NCI-H2171 treated with DMSO at 0.1 percent for 48 hours (cell line): ENCODE results near the gene SNRNP200.
A peak's percentile ranks its signal among the peaks of the same experiment; 100 is the strongest.

Experiments
- DNase-seq: peaks from one replicate; lab custom pipeline; 2025; lab: John Stamatoyannopoulos, UW

SNRNP200 gene

DNA sequence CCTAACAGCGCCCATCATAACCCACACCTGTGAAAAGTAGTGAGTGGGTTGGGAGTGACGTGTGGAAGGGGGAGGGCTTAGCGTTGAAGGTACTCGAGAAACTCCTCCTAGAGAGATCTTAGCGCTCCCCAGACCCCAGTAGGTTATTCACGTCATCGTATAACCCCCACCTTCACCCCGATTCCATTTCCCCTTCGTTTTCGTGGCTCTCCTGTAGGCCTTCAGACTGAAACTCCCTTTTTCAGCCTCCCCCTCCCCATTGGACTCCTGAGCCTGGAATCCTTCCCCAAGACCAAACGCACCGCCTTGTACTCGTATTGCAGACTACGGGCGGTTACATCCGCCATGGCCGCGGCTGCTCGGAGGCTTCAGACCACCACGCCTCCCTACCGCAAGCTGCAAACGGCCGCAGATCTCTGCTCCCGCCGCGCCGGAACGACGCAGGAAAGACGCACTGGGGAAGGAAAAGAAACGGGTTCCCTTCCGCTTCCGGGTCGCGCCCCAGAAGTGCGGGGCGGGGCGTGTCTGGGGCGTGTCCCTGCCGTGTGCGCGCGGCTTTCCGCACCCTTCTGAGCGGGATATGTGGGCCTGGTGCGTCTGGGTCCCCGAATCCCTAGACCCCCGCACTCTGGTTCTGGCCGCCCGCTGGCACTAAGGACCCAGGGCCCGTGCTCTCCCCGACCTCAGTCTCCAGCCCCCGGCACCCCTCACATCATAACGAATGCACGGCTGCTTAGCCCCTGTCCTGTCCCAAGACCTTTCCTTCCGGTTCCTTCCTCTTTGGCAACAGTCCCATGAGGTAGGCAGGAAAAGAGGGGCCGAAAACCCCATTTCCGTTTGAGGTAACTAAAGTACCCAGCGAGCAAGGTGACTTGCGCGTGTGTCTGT lies at the start of gene SNRNP200:
SNRNP200 (minus strand) TSS at position 456 of the 888 bp plus-strand sequence; CDS start at position 347, 109 bp downstream.
- peak; percentile 95 for DNase-seq

DNA sequence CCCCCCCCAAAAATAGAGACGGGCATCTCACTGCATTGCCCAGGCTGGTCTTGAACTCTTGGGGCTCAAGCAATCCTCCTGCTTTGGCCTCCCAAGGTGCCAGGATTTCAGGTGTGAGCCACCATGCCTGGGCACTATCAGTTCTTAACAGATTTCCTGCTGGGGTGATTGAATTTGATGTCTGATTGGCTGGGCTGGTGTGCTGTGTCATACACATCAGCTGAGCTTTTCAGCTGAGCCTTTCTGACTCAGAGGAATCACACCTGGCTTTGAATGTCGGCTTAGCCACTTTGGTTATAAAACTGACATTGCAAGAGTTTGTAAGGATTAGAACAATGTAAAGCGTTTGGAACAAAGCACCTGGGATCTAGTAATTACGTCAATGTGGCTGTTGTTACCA lies 49.1 kb upstream of the SNRNP200 start:
- no peak for DNase-seq

DNA sequence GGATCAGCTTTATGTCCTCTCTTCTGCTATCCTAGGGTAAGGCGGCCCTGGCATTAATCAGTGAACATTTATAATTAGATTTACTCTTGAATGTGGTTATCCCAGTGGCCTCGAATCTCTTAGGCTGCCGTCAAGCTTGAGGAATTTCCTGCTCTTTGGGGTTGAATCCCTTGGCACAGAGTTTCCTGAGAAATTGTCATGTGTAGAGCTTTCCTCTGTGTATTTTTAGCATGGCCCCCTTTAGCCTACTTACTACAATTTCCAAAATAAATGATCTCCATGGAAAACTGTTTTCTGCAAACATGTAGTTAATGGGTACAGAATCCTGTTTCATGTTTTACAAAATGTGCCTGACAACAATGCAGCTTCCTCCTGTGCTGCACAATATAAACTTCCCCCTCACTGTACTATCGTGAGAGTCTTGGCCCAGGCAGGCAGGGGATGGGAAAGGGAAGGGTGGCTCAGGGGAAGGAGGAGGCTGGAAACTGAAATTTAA lies 48.3 kb upstream of the SNRNP200 start:
- DNase-seq, result no peak

DNA sequence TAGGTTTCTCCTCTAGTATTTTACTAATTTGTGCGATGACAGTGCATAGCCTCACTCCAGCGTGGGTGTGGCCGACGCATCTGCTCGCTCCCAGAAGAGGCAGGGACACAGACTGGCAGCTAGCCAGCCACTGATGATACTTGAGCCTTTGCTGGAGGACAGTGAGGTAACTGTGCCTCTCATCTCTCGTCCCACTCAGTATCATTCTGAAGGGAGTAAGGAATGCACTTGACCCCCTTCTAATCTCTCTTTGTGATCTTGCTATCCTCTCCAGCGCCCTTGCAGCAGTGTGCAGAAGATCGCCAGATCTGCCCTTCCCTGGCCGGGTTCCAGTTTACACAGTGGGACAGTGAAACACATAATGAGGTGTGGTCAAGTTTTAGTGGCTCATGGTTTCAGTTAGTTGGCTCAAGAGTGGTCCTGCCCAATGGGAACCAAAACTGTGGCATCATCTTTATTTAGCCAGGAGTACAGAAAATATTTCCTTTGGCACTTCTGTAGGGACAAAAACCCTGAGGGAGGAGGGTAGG lies 47.8 kb upstream of the SNRNP200 start:
- peak; percentile 67 for DNase-seq

DNA sequence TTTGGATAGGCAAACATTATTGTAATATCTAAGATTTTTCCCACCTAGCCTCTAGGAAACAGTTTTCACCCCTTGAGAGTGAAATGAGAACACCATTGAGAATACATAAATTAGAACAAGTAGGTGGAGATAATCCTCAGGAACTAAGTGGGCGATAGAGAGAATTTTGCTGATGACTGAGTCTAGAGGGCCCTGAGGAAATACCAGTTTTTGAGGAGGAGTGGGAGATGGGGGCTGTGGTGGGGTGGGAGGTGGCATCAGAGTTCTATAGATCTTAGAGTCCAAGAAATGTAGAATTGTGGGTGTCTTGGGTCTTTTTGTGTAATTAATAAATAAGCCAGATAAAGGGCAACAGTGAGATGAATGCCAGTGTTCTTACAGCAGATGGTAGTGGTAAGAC lies 42.0 kb upstream of the SNRNP200 start:
- DNase-seq, result no peak

DNA sequence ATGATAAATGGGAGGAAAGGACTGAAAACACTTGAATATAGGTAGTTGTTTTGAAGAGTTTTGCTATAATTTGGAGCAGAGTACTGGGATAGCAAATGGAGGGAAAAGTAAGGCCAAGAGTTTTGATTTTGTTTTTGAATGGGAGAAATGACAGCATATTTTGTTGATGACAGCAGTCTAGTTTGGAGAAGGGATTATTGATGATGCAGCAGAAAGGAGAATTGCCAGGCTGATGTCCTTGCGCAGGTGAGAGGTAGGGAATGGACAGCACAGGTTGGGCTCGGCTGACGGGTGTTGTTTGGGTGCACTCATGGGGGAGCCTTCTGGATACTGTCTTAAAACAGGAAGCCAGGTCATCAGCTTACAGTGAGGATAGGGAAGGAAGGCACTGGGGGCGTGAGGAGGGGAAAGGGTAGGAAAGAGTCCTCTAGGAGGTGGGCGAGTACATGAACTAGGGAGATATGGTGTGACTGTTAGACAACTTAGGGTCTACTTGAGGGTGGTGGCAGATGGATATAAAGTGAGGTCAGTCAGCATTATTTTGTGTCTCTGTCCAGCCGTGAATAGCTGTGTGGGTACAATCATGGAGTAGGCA lies 40.6 kb upstream of the SNRNP200 start:
- DNase-seq, result no peak

DNA sequence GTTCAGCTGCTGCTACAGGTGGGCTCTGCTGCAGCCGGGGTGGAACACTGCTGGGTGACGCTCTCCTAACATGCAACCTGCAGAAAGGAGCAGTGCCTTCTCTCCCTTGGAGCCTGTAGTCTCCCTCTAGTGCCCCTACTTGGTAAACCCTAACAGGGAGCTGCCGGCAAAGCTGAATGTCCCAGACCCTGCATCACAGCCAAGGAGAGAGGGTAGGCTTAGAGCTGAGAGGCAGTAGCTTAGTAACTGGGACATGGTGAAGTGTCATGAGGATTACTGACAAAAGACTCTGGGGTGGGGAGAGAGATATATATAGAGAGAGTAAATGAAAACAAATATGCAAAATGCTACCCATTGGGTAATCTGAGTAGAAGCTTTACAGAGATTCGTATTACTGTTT lies 40.1 kb upstream of the SNRNP200 start:
- no peak for DNase-seq

DNA sequence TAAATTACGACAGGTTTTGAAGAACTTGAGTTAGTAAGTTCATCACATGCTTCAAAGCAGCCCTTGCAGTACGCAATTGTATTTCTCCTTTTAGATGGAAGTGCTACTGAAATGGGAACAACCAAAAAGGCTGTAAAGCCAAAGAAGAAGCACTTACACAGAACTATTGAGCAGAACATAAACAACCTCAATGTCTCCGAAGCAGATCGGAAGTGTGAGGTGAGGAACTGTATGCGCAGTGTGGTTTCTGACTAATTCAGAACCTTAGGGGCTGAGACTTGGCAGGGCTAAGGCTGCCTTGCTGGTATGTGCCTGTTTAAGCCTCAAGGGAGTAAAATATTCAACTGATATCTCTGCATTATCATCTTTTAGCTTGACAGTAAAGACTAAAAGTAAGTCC lies 38.7 kb upstream of the SNRNP200 start:
- no peak for DNase-seq

DNA sequence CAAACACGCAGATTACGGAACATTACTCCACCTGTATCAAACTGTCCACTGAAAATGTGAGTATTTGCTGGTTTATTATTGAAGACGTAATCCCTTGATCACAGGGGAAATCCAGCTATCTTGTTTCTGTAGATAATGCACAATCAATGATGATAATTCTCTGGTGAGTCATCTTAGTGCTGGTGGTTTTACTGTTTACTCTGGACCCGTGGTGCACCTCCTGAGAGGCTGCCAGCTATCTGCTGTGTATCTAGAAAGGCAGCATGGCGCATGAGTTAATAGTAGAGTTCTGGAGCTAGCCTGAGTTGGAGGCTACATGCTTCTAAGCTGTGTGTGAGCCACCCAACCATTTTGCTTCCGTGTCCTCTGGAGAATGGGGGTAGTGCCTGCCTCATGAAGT lies 36.7 kb upstream of the SNRNP200 start:
- DNase-seq, result no peak

DNA sequence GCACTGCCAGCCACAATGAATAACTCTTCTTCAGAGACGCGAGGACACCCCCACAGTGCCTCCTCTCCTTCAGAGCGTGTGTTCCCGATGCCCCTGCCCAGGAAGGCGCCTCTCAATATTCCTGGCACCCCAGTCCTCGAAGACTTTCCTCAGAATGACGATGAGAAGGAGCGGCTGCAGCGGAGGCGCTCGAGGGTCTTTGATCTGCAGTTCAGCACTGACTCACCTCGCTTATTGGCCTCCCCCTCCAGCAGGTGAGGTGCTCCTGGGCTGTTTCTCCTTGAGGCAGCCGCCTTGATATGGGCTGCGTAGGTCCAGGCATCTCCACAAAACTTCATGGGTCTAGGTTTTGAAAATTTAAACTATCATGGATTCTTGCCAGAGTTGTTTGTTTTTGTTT lies 36.3 kb upstream of the SNRNP200 start:
- no peak for DNase-seq

DNA sequence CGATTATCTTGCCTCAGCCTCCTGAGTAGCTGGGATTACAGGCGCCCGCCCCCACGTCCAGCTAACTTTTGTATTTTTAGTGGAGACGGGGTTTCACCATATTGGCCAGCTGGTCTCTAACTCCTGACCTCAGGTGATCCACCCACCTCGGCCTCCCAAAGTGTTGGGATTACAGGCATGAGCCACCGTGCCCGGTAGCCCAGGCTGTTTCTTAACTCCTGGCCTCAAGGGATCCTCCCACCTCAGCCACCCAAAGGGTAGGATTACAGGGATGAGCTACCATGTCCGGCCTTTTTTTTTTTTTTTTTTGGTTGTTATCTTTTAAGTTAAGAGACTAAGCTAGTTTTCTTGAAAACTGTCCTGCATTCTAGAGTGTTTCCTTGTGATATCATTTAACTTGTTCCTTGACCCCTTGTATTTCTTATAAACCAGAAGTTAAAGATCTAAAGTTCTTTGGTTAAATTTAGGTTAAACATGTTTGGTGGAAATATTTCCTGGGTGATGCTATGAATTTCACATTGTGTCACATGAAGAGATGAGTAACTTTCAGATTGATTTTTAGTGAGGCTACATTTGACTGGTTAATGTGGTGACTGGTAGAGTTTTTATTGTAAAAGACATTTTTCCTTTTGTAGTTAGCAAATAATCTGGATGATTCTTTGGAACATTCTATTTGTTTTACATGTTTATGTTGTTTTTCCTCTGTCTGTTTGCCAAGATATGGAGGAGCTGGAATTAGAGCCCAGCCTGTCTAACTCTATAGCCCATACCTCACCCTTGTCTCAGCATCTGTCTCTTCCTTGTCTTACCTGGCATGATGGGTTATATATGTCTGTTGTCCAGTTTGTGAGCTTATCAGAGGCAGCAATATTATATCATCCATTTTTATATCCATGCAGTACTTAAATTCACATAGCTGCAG lies 35.4 kb upstream of the SNRNP200 start:
- DNase-seq, result no peak

DNA sequence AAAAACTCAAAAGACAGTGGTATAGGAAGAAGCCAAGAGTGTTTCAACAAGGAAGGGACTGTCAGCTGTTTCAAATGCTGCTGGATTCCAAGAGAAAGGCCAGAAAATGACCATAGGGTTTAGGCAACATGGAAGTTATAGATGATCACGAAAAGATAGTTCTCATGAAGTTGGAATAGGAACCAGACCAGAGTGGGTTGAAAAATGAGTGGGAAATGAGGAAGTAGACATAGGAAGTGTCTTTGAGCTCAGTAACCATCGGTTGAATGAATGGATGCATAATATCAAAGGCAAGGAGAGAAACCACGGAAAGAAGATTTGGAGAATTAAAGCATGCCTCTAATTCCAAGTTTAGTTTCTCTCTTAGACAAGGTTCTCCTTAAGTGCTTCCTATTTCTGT lies 31.5 kb upstream of the SNRNP200 start:
- no peak for DNase-seq

DNA sequence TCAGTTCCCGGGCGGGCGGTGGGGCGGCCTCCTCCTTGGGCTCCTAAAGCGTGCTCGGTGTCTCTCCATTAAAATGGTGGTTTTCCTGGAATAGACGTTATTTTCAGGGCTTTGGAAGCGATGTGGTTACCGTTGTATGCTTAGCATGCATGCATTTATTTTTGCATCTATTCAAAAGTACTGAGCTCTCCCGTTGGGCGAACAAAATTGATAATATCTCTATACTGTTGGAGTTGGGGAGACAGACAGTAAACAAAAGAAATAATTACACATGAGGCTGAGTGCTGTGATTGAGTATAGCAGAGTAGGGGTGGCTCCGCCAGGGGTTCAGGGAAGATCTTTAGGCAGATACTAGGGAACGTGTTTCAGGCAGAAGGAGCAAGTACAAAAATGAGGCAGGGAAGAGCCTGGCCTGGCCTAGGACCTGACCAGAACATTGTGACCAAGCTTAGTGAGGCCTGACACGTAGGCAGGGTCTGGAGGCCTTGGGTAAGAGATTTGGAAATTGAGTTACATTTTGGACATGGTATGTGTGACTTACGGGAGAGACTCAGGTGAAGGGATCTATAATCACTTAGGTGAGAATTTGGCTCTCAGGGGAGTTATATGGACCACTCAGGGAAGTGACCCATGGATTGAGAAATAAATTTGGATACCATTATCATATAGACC lies 30.9 kb upstream of the SNRNP200 start:
- no peak for DNase-seq

DNA sequence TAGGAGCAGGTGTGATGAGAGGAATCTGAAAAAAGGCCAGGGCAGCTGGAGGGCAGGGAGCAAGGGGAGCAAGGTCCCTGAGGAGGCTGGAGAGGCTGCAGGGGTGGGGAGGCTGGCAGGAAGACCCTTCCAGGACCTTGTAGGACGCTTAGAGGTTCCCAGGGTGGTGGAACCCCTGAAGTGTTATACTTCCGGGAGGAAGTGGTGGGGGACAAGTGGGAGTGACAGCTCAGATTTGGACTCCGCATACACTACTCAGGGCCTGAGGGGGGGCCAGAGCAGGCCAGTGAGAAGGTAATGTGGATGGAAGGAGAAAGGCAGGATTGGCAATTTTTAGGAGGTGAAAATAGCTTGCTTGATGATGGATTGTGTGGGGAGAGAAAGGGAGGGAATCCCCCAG lies 28.4 kb upstream of the SNRNP200 start:
- no peak for DNase-seq

DNA sequence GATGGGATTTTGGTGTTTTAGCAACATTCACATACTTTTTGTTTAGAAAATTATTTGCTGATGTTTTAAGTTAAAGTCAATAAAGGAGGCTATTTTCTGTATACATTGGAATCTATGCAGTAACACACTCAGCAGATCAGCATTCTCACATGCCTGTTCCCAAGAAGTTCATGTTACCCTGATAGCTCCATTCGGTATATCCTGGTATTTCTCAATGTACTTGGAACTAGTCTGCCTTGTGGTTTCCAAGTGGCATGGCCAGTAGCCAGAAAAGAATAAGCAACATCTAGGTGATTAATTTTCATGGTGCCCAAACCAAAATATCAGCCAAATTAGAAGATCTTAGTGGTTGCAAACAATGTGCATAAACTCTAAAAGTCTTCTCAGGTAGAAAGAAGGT lies 25.1 kb upstream of the SNRNP200 start:
- no peak for DNase-seq

DNA sequence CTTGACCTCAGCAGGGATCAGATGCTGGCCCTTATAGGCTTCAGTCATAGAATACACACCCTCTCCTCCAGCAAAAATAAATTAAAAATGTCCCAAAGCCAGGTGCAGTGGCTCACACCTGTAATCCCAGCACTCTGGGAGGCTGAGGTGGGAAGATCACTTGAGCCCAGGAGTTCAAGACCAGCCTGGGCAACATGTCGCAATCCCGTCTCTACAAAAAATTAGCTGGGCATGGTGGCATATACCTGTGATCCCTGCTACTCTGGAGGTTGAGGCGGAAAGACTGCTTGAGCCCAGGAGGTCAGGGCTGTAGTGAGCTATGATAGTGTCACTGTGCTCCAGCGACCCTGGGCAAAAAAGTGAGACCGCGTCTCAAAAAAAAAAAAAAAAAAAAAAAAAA lies 24.5 kb upstream of the SNRNP200 start:
- DNase-seq, result no peak

DNA sequence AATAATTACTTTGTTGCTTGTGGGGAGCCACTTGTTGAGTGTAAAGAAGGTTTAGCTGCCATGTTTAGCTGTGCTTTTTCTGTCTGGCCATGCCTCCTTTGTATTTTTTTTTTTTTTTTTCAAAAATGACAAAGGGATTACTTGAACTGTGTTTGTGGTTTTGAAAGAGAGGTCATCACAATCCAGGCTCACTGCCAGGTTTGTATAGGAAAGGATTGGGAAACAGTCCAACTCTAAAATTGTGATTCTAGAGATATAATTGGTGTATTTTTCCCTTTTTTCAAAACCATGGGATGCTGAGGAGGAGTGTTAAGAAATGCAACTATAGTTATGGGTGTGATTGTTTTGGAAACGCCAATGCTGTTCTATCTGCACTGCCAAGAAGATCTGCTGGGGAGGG lies 24.1 kb upstream of the SNRNP200 start:
- no peak for DNase-seq

DNA sequence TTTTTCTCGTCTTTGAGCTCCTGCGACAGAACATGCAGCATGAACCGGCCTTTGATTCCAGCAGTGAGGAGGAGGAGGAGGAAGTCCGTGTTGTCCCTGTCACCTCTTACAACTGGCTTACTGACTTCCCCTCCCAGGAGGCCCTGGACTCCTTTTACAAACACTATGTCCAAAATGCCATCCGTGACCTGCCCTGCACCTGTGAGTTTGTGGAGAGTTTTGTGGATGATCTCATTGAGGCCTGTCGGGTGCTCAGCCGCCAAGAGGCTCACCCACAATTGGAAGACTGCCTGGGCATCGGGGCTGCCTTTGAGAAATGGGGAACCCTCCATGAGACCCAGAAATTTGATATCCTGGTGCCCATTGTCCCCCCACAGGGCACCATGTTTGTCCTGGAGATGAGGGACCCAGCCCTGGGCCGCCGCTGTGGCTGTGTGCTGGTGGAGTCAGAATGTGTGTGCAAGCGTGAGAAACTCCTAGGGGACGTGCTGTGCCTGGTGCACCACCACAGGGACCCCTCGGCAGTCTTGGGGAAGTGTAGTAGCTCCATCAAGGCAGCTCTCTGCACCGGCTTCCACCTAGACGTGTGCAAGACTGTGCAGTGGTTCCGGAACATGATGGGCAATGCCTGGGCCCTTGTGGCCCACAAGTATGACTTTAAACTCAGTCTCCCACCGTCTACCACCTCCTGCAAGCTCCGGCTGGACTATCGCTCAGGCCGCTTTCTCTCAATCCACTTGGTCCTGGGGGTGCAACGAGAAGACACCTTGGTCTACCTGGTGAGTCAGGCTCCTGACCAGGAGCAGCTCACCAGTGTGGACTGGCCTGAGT lies 21.9 kb upstream of the SNRNP200 start:
- no peak for DNase-seq

DNA sequence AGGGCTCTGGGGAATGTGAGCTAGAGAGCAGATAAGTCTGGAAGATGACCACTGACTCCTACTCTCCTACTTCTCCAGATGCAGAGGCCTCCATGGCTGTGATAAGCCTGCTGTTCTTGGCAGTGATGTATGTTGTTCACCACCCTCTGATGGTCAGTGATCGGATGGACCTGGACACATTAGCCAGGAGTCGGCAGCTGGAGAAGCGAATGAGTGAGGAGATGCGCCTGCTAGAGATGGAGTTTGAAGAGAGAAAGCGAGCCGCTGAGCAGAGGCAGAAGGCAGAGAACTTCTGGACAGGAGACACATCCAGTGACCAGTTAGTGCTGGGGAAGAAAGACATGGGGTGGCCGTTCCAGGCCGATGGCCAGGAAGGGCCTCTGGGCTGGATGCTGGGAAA lies 21.2 kb upstream of the SNRNP200 start:
- DNase-seq, result no peak

DNA sequence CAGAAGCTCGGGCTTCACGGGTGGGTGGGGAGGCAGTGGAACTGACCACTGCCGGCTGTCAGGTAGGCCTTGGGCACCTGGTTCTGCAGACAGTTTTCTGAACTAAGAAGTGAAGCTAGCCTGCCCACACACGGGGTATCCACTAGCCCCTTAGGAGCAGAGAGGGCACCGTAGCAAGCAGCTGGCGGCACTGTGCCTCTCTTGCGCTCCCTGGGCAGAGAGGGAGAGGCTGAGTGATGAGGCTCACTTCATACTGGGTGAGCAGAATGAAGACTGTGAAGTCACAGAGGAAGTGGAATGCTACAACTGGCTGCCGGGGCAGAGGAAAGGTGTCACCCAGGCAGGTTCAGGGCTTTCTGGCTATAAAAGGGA lies 20.5 kb upstream of the SNRNP200 start:
- no peak for DNase-seq
